ENCODE measurements around the gene MBD3. TPM values are rescaled to one million over a fixed set of nuclear protein-coding genes. Genes with fewer than 3 reads are reported as not detected.
A peak's percentile ranks its signal among the peaks of the same experiment; 100 is the strongest.

Gene MBD3
- total RNA-seq, 1 donor from 2014 or later, result 54.7 TPM

GRCh38 chr19:1593501-1593772 is 772 bp upstream of the MBD3 start:
- no peak for DNase-seq

DNA sequence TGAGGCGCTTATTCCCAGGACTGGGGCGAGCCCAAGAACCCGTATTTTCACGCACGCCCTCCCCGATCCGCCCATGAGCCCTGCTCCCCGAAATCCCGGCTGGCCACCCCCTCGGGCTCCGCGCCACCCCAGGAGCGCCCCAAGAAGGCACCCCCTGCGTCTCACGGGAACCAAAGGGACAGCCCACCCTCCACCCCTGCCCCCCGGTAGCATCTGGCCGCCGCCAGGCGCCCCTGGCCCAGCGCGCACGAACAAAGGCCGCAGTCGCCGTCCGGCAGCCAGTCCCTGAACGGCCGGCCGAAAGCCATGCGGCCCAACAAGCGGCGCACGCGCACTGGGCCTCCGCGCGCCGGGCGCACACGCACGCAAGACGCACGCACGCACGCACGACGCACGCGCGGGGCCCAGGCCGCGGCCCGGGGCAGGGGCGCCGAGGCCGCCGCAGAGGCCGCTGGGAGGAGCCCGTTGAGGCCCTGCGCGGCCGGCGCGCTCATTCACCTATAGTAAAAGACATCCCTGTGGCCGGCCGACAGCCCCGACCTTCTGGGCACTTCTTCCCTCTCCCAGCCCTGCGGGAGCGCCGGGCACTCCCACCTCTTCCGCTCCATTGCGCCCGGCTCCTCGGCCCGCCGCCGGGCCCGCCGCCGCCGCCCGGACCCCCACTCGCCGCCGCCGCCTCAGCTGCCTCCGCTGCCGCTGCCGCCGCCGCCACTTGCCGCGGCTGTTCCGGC is 476 bp downstream of the MBD3 start:
- DNase-seq, result peak; percentile 72

- DNase-seq, result no peak
These were observed 1.1 kb downstream of the MBD3 start for GRCh38 chr19:1591421-1592023.

DNA sequence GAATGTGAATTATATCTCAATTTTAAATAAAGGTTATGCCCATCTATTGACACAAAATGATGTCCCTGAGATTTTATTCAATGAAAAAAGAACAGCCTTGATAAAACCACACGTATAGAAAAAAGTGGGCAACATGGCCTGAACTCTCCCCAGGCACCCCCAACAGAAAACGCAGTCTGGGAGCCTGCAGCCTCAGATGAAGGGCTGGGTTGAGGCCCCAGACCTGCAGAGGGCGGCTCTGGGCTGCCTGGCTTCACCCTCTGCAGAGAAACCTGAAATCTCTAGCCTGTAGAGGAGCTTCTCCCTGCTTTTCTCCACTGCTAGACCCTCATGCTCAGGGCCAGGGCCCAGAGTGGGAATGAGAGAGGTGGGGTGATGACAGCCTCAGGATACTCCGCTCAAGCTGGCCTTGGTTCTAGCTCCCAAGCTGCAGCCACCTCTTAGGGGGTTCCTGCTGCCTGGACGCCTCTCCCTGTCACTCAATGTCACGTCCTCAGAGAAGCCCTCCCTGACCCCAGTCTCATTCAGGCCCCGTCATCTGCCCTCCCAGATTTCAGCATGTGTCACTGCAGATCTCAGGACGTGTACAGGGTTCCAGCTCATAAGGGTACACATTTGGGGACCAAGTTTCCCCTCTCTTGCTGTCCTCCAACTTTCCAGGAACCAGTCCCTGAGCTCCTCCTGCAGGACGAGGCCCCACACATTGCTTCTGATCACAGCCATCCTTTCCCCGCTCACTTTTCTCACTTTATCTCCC is 1.8 kb downstream of the MBD3 start:
- no peak for DNase-seq

- DNase-seq, result no peak
These were observed 4.8 kb downstream of the MBD3 start for GRCh38 chr19:1587872-1588271.

DNA sequence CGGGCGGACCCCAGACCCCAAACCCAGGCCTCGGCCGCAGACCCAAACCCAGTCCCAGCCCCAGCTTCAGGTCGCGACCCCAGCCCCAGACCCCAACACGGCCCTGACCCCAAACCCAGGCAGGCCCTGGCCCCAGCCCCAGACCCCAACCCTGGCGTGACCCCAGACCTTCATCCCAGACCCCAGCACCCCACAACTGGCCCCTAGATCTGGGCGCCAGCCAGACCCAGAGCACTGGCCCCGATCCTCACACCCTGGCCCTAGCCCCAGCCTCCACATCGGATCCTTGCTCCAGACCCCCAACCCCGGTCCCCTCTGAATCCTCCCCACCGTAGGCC is 7.5 kb downstream of the MBD3 start:
- no peak for DNase-seq

GRCh38 chr19:1584500-1585242 is 8.0 kb downstream of the MBD3 start:
- DNase-seq, result no peak

DNA sequence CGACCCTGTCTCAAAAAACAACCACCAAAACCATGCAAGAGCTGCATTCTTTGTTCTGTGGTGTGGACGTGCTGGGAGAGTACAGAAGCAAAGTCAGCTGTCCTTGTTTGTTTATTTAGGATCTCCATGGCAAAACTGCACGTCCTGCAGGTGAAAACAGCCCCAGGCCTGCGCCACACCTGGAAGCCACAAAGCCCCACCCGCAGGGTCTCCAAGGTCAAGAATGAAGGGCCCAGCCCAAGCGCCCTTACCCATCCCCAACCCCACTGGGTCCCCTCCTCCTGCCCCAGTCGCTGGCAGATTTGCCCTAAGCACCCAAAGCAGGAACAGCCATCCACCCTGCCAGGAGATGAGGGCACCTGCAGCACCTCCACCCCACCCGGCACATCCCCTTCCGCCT is 10.5 kb downstream of the MBD3 start:
- no peak for DNase-seq

- no peak for DNase-seq
These were observed 11.7 kb downstream of the MBD3 start for GRCh38 chr19:1580957-1581356.

DNA sequence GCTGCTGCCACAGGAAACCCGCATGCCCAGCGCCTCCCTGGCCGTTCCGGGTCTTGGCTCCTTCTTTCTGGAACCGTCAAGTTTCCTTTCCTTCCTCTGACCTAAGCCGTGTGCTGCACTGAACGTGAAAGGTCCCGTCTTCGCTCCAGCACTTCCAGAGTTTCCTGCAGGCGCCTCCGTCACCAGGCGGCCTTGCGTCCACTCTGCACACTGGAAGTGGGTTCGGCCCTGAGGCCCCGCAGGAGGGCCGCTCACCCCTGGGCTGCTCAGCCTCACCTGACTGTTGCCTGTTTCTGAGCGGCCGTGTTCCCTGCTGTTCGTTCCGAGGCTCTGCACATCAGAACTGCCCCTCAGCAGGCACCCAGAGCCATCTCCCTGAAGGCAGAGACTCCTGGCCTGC is 12.3 kb downstream of the MBD3 start:
- no peak for DNase-seq

DNA sequence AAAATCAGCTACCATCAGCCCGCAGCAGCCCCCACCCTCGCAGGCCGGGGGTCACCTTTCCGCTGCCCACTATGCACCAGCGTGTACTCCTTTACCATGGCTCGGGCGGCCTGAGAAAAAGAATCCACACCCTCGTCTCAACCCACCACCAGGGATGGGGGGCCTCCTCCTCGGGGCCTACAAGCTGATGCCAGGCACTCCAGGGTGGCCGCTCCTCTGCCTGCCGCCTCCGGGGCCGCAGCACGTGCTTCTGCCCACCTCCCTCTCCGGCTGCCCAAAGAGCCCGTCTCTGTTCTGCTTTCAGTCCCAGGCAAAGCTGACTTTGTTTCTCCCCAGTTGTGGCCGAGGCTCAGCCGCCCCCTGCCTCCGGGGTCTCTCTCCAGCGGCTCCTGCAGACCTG is 13.4 kb downstream of the MBD3 start:
- no peak for DNase-seq

DNA sequence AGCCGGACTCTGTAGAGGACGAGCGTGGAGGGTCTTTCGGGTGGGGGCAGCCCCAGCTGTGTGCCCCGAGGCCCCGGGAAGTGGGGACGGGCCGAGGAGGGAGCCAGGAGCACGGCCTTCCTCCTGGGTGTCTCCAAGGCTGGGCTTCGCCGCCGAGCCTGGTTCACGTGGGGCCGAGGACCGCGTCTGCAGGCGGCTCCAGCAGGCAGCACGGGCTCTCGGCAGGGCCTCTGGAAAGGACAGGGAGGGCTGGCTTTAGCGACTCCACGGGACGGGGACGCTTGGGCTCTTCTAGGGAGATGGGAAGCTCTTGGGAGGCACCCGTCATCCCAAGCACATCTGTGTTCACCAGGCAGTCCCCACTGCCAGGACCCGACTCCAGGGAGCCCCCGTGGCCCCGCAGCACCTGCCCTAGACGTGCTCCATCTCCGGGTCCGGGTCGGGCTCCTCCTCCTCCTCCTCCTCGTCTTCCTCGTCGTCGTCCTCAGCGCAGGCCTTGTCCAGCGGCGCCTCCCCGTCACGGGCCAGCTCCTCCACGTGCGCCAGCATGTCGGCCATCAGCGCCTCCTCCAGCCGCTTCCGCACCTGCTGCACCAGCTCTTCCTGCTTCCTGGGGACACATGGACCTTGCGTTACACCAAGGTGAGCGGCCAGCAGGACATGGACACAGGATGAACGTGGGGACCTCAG is 14.6 kb downstream of the MBD3 start:
- DNase-seq, result no peak

GRCh38 chr19:1577090-1577928 is 15.4 kb downstream of the MBD3 start:
- no peak for DNase-seq

DNA sequence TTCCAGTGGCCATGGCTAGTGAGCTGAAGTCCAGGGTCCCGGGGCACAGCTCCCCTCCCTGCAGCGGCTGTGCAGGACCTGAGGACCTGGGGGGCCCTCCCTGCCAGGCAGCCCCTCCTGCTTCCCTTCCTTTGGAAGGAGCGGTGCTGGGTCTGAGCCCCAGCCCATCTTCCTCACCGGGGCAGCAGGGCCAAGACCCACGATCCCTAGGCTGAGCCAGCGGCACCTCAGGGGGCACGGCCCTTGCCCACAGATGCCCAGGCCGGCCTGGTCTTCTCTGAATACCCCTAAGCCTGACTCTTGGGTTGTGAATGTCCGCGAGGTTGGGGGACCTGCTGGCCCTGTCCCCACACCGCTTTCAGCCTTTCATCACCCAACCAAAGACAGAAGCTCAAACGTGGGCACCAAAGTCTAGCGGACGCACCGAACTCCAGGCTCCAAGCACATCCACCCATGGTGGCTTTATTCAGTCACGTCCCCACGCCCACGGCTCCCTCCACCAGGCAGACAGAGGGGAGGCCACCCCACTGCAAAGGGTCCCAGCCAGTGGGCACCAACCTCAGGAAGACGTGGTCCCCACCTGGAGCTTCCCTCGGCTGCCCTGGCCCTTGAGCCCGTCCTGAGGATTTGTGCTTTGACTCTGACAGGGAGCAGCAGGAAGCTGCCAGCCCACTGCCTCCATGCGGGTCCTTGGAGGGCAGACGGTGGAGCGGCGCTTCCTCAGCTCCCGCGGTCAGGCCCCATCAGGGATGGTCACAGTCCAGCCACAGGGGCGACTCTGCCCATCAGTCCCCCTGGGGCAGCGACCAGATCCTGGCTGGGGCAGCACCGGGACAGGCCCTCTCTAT is 16.2 kb downstream of the MBD3 start:
- DNase-seq, result no peak

DNA sequence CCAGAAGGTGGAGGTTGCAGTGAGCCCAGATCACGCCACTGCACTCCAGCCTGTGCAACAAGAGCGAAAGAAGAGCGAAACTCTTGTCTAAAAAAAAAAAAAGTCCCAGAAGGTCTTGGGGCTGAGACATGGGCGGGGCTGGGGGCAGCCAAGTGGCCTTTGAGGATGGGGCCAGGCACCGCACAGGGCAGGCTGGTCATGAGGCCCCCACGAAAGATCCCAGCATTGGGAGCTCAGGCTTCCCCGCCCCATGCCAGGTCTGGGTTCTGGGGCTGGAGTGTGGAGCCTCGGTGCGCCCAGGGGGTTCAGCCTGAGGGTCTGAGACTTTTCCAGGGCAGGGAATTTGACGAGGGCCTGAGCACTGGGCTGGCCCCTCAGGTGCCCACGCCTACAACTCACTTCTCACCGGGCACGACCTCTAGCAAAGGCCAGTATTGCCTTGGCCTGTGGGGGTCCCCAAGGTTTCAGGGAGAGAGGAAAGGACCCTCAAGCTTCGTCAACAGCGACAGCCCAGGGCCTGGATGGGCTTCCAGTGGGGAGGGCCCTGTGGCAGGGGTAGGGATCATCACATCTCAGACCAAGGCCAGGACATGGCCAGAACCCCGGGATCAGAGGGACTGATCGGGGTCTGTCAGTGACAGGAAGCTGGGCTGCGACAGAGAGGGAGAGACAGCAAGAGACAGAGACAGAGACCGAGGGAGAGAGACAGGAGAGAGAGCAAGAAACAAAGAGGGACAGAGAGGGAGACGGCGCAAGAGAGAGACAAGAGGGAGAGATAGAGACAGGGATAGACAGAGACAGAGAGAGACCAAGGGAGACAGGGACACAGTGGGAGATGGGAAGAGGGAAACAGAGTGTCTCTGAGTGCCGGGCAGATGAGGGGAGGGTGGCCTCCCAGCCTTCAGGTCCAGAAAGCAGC is 17.1 kb downstream of the MBD3 start:
- no peak for DNase-seq

GRCh38 chr19:1574354-1575136 is 18.1 kb downstream of the MBD3 start:
- no peak for DNase-seq

GRCh38 chr19:1572795-1573194 is 19.9 kb downstream of the MBD3 start:
- DNase-seq, result no peak

DNA sequence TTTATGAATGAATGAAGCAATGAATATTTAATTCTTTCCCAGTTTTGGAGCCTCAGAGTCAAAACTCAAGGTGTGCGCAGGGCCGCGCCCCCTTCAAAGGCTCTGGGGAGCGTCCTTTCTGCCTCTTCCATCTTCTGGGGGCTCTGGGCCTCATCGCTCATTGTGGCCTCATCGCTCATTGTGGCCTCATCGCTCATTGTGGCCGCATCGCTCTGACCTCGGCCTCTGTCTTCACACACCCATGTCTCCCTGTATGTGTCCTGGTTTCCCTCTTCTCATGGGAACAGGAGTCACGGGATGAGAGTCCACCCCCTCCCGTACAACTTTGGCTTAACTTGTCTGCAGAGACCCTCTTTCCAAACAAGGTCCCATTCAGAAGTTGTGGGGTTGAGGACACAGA is 21.3 kb downstream of the MBD3 start:
- DNase-seq, result no peak

GRCh38 chr19:1570836-1571235 is 21.8 kb downstream of the MBD3 start:
- DNase-seq, result no peak
